A673 (cell line): ENCODE data around the gene CYSLTR2. TPM values are rescaled to one million over a fixed set of nuclear protein-coding genes. Genes with fewer than 3 reads are reported as not detected.

Experiments used
- BruUV-seq: library from RNA; stranded (reverse); fragments of 400-500 nt; replicated peaks from 2 replicates; lab custom pipeline; 2021; lab: Mats Ljungman, UMichigan
- CTCF ChIA-PET: fragments of 300-600 bp; sonication (Branson Sonifier 250); formaldehyde crosslinking; loops from one replicate; lab custom pipeline; 2022; ENCODE audit warnings: antibody characterized with exemption; lab: Charles Lee
- POLR2A ChIA-PET: fragments of 300-600 bp; sonication (Branson Sonifier 250); formaldehyde crosslinking; loops from one replicate; lab custom pipeline; 2022; ENCODE audit warnings: antibody characterized with exemption; ENCODE audit not compliant: low non-redundant PET; lab: Charles Lee
- DNase-seq: peaks from one replicate; pipeline ENCODE4 v3.0.0-alpha.2; 2015; ENCODE audit warnings: low spot score
- H3K27ac ChIP-seq: fragments of 200-600 bp; sonication (generic); 2 replicates; pipeline ENCODE4 v1.5.1; 2016; ENCODE audit warnings: mixed run types, low read depth, mild to moderate bottlenecking, mixed read lengths, antibody characterized with exemption, low read length; ENCODE audit not compliant: poor library complexity, severe bottlenecking
- H3K27me3 ChIP-seq: fragments of 200-600 bp; sonication (generic); replicated peaks from 2 replicates; pipeline ENCODE4 v1.6.1; 2017; ENCODE audit warnings: mixed run types, low read depth, mild to moderate bottlenecking, mixed read lengths, antibody characterized with exemption, low read length; ENCODE audit not compliant: insufficient read depth, poor library complexity
- H3K36me3 ChIP-seq: fragments of 200-600 bp; sonication (generic); 2 replicates; pipeline ENCODE4 v1.6.1; 2016; ENCODE audit warnings: mixed run types, mild to moderate bottlenecking, mixed read lengths, antibody characterized with exemption, low read length; ENCODE audit not compliant: insufficient read depth, poor library complexity, severe bottlenecking
- H3K4me1 ChIP-seq: fragments of 200-600 bp; sonication (generic); 2 replicates; pipeline ENCODE4 v1.6.1; 2017; ENCODE audit warnings: mixed run types, mild to moderate bottlenecking, mixed read lengths, antibody characterized with exemption, low read length; ENCODE audit not compliant: insufficient read depth, poor library complexity, severe bottlenecking
- H3K4me3 ChIP-seq: fragments of 200-600 bp; sonication (generic); 2 replicates; pipeline ENCODE4 v1.5.1; 2016; ENCODE audit warnings: low read depth, mixed run types, mild to moderate bottlenecking, mixed read lengths, low read length; ENCODE audit not compliant: poor library complexity, severe bottlenecking
- H3K9me3 ChIP-seq: fragments of 200-600 bp; sonication (generic); 2 replicates; pipeline ENCODE4 v1.6.1; 2016; ENCODE audit warnings: mixed run types, low read depth, mild to moderate bottlenecking, mixed read lengths, antibody characterized with exemption, low read length; ENCODE audit not compliant: poor library complexity, severe bottlenecking
- EZH2 ChIP-seq: fragments of 200-600 bp; sonication (generic); IDR thresholded peaks from 2 replicates; pipeline ENCODE4 v1.6.1; 2017; ENCODE audit warnings: borderline replicate concordance, low read depth, mild to moderate bottlenecking, mixed read lengths, antibody characterized with exemption, low read length; ENCODE audit not compliant: poor library complexity, severe bottlenecking
- intact Hi-C: fragments of 100-400 bp; cut with micrococcal nuclease; formaldehyde crosslinking; loops from one replicate; pipeline ENCODE4 v1.10.0; 2022; ENCODE audit not compliant: unreplicated experiment
- total RNA-seq: library from RNA; stranded (reverse); gene quantifications from 2 replicates; pipeline ENCODE4 v1.2.3, GENCODE V29; 2021
- TF ChIP-seq, protein P1 (sequence below): fragments of 300-800, 200-600 bp; sonication (generic); conservative IDR thresholded peaks from 2 replicates; pipeline ENCODE4 v1.5.1; 2017; ENCODE audit warnings: low read depth, mild to moderate bottlenecking, antibody characterized with exemption, low read length, moderate library complexity, mixed read lengths

CYSLTR2 gene
- total RNA-seq, 1 experiment from 2014 or later: not detected

DNA sequence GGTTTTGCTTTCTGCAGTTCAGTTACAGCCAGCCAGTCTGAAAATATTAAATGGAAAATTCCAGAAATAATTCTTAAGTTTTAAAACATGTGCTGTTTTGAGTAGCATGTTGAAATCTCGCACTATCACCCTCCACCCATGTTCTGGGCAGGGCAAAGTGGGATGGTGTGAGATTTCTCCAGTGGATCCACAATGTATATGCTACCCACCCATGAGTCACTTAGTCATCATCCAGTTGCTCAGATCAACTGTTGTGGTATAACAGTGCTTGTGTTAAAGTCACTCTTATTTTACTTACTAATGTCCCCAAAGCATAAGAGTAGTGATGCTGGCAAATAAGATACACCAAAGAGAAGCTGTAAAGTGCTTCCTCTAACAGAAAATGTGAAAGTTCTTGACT, 56.4 kb downstream of the CYSLTR2 start:
- Histone ChIP-seq H3K27ac (no peak overlapping the region), H3K9me3 (peaks cover 11% of the 10 kb centered on the region), H3K36me3 (no peaks in the 10 kb centered on the region), H3K27me3 (peaks cover 3% of the 10 kb centered on the region), H3K4me3 (no peak overlapping the region), H3K4me1 (no peaks in the 10 kb centered on the region)
- ChIA-PET CTCF (no interaction called here), POLR2A (no interaction called here)
- no peak for DNase-seq
- TF ChIP-seq EZH2: no peak
- TF ChIP-seq, protein P1, sequence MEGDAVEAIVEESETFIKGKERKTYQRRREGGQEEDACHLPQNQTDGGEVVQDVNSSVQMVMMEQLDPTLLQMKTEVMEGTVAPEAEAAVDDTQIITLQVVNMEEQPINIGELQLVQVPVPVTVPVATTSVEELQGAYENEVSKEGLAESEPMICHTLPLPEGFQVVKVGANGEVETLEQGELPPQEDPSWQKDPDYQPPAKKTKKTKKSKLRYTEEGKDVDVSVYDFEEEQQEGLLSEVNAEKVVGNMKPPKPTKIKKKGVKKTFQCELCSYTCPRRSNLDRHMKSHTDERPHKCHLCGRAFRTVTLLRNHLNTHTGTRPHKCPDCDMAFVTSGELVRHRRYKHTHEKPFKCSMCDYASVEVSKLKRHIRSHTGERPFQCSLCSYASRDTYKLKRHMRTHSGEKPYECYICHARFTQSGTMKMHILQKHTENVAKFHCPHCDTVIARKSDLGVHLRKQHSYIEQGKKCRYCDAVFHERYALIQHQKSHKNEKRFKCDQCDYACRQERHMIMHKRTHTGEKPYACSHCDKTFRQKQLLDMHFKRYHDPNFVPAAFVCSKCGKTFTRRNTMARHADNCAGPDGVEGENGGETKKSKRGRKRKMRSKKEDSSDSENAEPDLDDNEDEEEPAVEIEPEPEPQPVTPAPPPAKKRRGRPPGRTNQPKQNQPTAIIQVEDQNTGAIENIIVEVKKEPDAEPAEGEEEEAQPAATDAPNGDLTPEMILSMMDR: no peak
- intact Hi-C loops: no loop called here
- no TSS peak for BruUV-seq

DNA sequence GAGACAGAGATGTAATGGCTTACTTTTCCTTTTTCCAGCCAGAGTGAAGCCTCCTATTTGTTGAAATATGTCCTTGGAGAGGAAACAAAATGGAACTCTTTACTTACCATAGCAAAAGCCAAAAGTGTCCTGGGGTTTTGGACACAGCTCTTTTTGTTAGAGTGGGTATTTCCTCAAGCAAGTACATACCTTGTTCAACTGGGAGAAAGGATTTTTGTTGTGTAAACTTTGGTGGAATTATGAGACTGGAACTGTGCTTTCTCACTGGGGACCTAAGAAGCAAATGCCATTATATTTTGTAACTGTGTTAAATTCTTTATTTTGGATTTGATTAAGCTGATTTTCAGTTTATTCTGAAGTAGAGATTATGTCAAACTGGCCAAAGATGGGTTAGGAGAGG, 58.4 kb downstream of the CYSLTR2 start:
- TF ChIP-seq, protein P1: no peak
- no peak for TF ChIP-seq EZH2
- intact Hi-C loops: no loop called here
- no TSS peak for BruUV-seq
- POLR2A ChIA-PET: no interaction called here
- Histone ChIP-seq H3K27ac (no peak overlapping the region), H3K4me3 (no peak overlapping the region), H3K9me3 (peaks cover 28% of the 10 kb centered on the region), H3K4me1 (no peaks in the 10 kb centered on the region), H3K36me3 (no peaks in the 10 kb centered on the region), H3K27me3 (no peaks in the 10 kb centered on the region)
- DNase-seq: no peak
- CTCF ChIA-PET: no interaction called here

DNA sequence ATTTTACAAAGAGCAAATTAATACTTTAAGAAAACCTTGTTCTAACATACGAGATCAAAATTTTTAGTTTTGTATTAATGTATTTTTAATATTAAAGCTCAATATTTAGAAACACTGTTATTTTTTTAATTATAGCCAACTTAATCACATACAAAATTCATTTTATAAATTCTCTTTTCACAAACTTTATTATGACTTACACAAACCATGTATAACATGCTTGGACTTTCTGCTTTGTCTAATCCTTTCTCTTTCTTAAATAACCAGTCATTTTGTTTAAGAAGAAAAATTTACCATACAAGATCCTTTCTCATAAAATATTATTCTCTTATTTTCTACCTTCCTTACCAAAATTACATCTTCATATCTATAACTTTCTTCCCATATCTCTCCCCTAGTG, 62.2 kb downstream of the CYSLTR2 start:
- Histone ChIP-seq H3K4me1 (no peaks in the 10 kb centered on the region), H3K4me3 (no peak overlapping the region), H3K27me3 (no peaks in the 10 kb centered on the region), H3K27ac (no peak overlapping the region), H3K9me3 (peaks cover 52% of the 10 kb centered on the region), H3K36me3 (no peaks in the 10 kb centered on the region)
- CTCF ChIA-PET: no interaction called here
- intact Hi-C loops: no loop called here
- BruUV-seq: no TSS peak
- TF ChIP-seq EZH2: no peak
- TF ChIP-seq, protein P1: no peak
- POLR2A ChIA-PET: no interaction called here
- no peak for DNase-seq
